SK-N-SH (cell line): ENCODE measurements around the gene TAS1R1. TPM values are rescaled to one million over a fixed set of nuclear protein-coding genes. Genes with fewer than 3 reads are reported as not detected.
A peak's percentile ranks its signal among the peaks of the same experiment; 100 is the strongest.

Experiments
- CTCF ChIA-PET: fragments of 300-600, 350-600 bp; formaldehyde crosslinking; extraction: SDS; loops from one replicate; lab custom pipeline; 2021; lab: Yijun Ruan, JAX
- POLR2A ChIA-PET: fragments of 350-600 bp; sonication (Branson Sonifier 250); formaldehyde crosslinking; extraction: SDS; loops from one replicate; lab custom pipeline; 2020; ENCODE audit warnings: antibody characterized with exemption, inconsistent platforms; lab: Yijun Ruan, JAX
- DNase-seq: peaks from one replicate; pipeline ENCODE4 v3.0.0; 2012
- H2AFZ ChIP-seq: fragments of 200-600 bp; sonication (generic); 2 replicates; pipeline ENCODE4 v1.8.1; 2016; ENCODE audit warnings: antibody characterized with exemption, mild to moderate bottlenecking, low read depth
- H3F3A ChIP-seq: fragments of 200-600 bp; sonication (generic); replicated peaks from 2 replicates; pipeline ENCODE3; 2016; ENCODE audit warnings: antibody characterized with exemption, mild to moderate bottlenecking; ENCODE audit not compliant: insufficient read depth
- H3K27ac ChIP-seq, 2 experiments: fragments of 200-500 bp in 1 of 2; fragments of 200-600 bp in 1 of 2; sonication (Bioruptor generic) in 1 of 2; sonication (generic), shearing (Covaris generic) in 1 of 2; 2 replicates each; pipeline versions ENCODE4 v1.5.1 to v1.6.1; 2014 to 2016; ENCODE audit warnings: low read depth in 2 of 2, inconsistent platforms in 1 of 2, low read length in 1 of 2, mild to moderate bottlenecking in 1 of 2, mixed read lengths in 1 of 2
- H3K27me3 ChIP-seq: fragments of 200-600 bp; sonication (generic), shearing (Covaris generic); 2 replicates; pipeline ENCODE4 v1.6.1; 2016; ENCODE audit warnings: mixed run types; ENCODE audit not compliant: insufficient read depth
- H3K36me3 ChIP-seq, 2 experiments: fragments of 200-500 bp in 1 of 2; fragments of 200-600 bp in 1 of 2; sonication (Bioruptor generic) in 1 of 2; sonication (generic) in 1 of 2; replicated peaks in 1 of 2; 2 replicates each; pipeline versions ENCODE3 to v1.5.1; 2014 to 2016; ENCODE audit warnings: low read length in 1 of 2, mild to moderate bottlenecking in 1 of 2; ENCODE audit not compliant: insufficient read depth in 2 of 2, control insufficient read depth in 1 of 2
- H3K4me1 ChIP-seq, 2 experiments: fragments of 200-500 bp in 1 of 2; fragments of 200-600 bp in 1 of 2; sonication (Bioruptor generic) in 1 of 2; sonication (generic), shearing (Covaris generic) in 1 of 2; 2 replicates each; pipeline versions ENCODE4 v1.5.1 to v1.6.1; 2014 to 2016; ENCODE audit warnings: low read depth in 1 of 2, low read length in 1 of 2, mixed run types in 1 of 2; ENCODE audit not compliant: insufficient read depth in 2 of 2, control insufficient read depth in 1 of 2
- H3K4me2 ChIP-seq: fragments of 200-600 bp; sonication (generic), shearing (Covaris generic); 2 replicates; pipeline ENCODE4 v1.6.1; 2017; ENCODE audit warnings: mixed run types
- H3K4me3 ChIP-seq, 2 experiments: fragments of 200-500 bp in 1 of 2; fragments of 200-600 bp in 1 of 2; sonication (Bioruptor generic) in 1 of 2; sonication (generic), shearing (Covaris generic) in 1 of 2; 2 replicates each; pipeline versions ENCODE4 v1.5.1 to v1.8.1; 2014 to 2016; ENCODE audit warnings: low read depth in 2 of 2, inconsistent platforms in 1 of 2, low read length in 1 of 2, mild to moderate bottlenecking in 1 of 2, mixed read lengths in 1 of 2, moderate library complexity in 1 of 2
- H3K79me2 ChIP-seq: fragments of 200-600 bp; sonication (generic); 2 replicates; pipeline ENCODE4 v1.8.1; 2017; ENCODE audit warnings: mild to moderate bottlenecking; ENCODE audit not compliant: insufficient read depth
- H3K9ac ChIP-seq: fragments of 200-600 bp; sonication (generic); 2 replicates; pipeline ENCODE4 v1.6.1; 2017; ENCODE audit warnings: mixed run types
- H3K9me2 ChIP-seq: fragments of 200-600 bp; sonication (generic); 2 replicates; pipeline ENCODE4 v1.6.1; 2017; ENCODE audit warnings: mixed run types
- H3K9me3 ChIP-seq: fragments of 200-600 bp; sonication (generic); 2 replicates; pipeline ENCODE4 v1.6.1; 2017; ENCODE audit warnings: mixed run types, mild to moderate bottlenecking, moderate library complexity
- H4K20me1 ChIP-seq: fragments of 200-600 bp; sonication (generic); 2 replicates; pipeline ENCODE4 v1.6.1; 2017; ENCODE audit warnings: mild to moderate bottlenecking, mixed run types; ENCODE audit not compliant: insufficient read depth
- FOSL2 ChIP-seq: IDR thresholded peaks from 2 replicates; pipeline ENCODE4 v1.4.0; 2012; ENCODE audit warnings: low read depth, mild to moderate bottlenecking, moderate library complexity, borderline replicate concordance
- GABPA ChIP-seq: IDR thresholded peaks from 2 replicates; pipeline ENCODE4 v1.4.0; 2012; ENCODE audit warnings: low read depth, mild to moderate bottlenecking
- MEF2A ChIP-seq: IDR thresholded peaks from 2 replicates; pipeline ENCODE4 v1.4.0; 2012; ENCODE audit warnings: low read depth, borderline replicate concordance
- MXI1 ChIP-seq: IDR thresholded peaks from 2 replicates; pipeline ENCODE4 v1.6.1; 2012; ENCODE audit warnings: mild to moderate bottlenecking, low read depth, low read length, improper control_type of control experiment
- NFIC ChIP-seq: IDR thresholded peaks from 2 replicates; pipeline ENCODE4 v1.4.0; 2012; ENCODE audit warnings: borderline replicate concordance
- REST ChIP-seq: IDR thresholded peaks from 2 replicates; pipeline ENCODE4 v1.6.1; 2012; ENCODE audit warnings: mild to moderate bottlenecking, low read depth, low read length, moderate library complexity
- TAF1 ChIP-seq: IDR thresholded peaks from 2 replicates; pipeline ENCODE4 v1.6.1; 2012; ENCODE audit warnings: low read depth, mild to moderate bottlenecking, low read length, moderate library complexity, borderline replicate concordance
- TCF12 ChIP-seq: IDR thresholded peaks from 2 replicates; pipeline ENCODE4 v1.4.0; 2012
- TEAD4 ChIP-seq: IDR thresholded peaks from 2 replicates; pipeline ENCODE4 v1.4.0; 2012; ENCODE audit warnings: mild to moderate bottlenecking, borderline replicate concordance; ENCODE audit not compliant: insufficient read depth
- USF2 ChIP-seq: fragments of 150-350 bp; IDR thresholded peaks from 2 replicates; pipeline ENCODE4 v1.6.1; 2017; ENCODE audit warnings: antibody characterized with exemption, low read length, low read depth, borderline replicate concordance
- YY1 ChIP-seq: IDR thresholded peaks from 2 replicates; pipeline ENCODE4 v1.4.0; 2012; ENCODE audit warnings: low read depth, mild to moderate bottlenecking
- WGBS: methylation state at CpG from one replicate; pipeline ENCODE4 v1.1.6; 2017; ENCODE audit warnings: low lambda C conversion rate; 5-methylcytosine and 5-hydroxymethylcytosine counted together
- polyA plus RNA-seq, 3 experiments: library from polyadenylated mRNA; depleted of rRNA; stranded (reverse); fragments of >200 nt; gene quantifications; 2 replicates each; pipeline ENCODE4 v1.2.3, GENCODE V29; 2012

TAS1R1 gene
- polyA plus RNA-seq, 1 of the 3 experiments (the other 2 are of a cell fraction), result not detected

- TF ChIP-seq TCF12, result no peak
- TF ChIP-seq NFIC, result no peak
- TF ChIP-seq TEAD4, result no peak
- no peak for TF ChIP-seq YY1
- TF ChIP-seq MEF2A, result no peak
- no peak for TF ChIP-seq GABPA
- TF ChIP-seq TAF1, result no peak
- TF ChIP-seq REST, result no peak
- TF ChIP-seq, all 33 proteins: peak for 0
Measured at GRCh38 chr1:6622396-6623152, 67.5 kb downstream of the TAS1R1 start (continued).

- ChIA-PET POLR2A (interaction anchor here (1.6 kb wide), 1 partner anchor 29 kb away, joined by 3 read pairs; no protein-coding TSS in a partner anchor), CTCF (interaction anchor here (1.1 to 3.1 kb wide), 6 partner anchors 7 to 78 kb away, joined by 3 to 10 read pairs (median 5); partner anchors contain the start of genes DNAJC11, NOL9 and TAS1R1)
- H4K20me1 ChIP-seq, result peaks cover 24% of the 10 kb centered on the region
Measured at GRCh38 chr1:6623269-6623965, 68.3 kb downstream of the TAS1R1 start.

More at GRCh38 chr1:6623269-6623965, 68.3 kb downstream of the TAS1R1 start:
- DNase-seq, result no peak
- Histone ChIP-seq H3F3A (peaks cover 23% of the 10 kb centered on the region), H3K36me3 (peaks cover 23 to 37% of the 10 kb centered on the region in 2 experiments), H3K9me3 (no peaks in the 10 kb centered on the region), H3K27me3 (no peaks in the 10 kb centered on the region), H3K27ac (peak overlapping the region; percentile 9 to 59; a peak in 3 of 4 replicates), H2AFZ (no peak overlapping the region), H3K79me2 (peaks cover 91% of the 10 kb centered on the region), H3K9ac (no peak overlapping the region), H3K4me3 (no peak overlapping the region), H3K9me2 (no peaks in the 10 kb centered on the region), H3K4me1 (peaks cover 0 to 5% of the 10 kb centered on the region in 2 experiments; a peak in 1 of 4 replicates), H3K4me2 (no peak overlapping the region; the same call in 1 of the 2 replicates)
- 62% methylated on average over 14 of the region's 14 CpGs for WGBS
- TF ChIP-seq FOSL2, result 0 out of 2 replicates have a peak, but pooled peaks have one; percentile 9
- TF ChIP-seq USF2, result no peak
- TF ChIP-seq NFIC, result peak; percentile 27; the same call in 1 of the 2 replicates
- TF ChIP-seq YY1, result no peak
- no peak for TF ChIP-seq MXI1
- no peak for TF ChIP-seq TCF12
